ENCODE data around the gene SGMS2. TPM values are rescaled to one million over a fixed set of nuclear protein-coding genes. Genes with fewer than 3 reads are reported as not detected.

Gene SGMS2
- polyA plus RNA-seq, 3 donors: 10.0 to 16.9 (median 13.2) TPM

GRCh38 chr4:107935246-107935645 is 110.5 kb downstream of the SGMS2 start:
- DNase-seq (ENCODE audit: extremely low read depth in 1 of 11, low read depth in 9 of 11, low spot score in 4 of 11): no peak

GRCh38 chr4:107937040-107937439 is 112.3 kb downstream of the SGMS2 start:
- no peak for DNase-seq (ENCODE audit: extremely low read depth in 1 of 11, low read depth in 9 of 11, low spot score in 4 of 11)

- no peak for DNase-seq (ENCODE audit: extremely low read depth in 1 of 11, low read depth in 9 of 11, low spot score in 4 of 11)
These were observed 114.6 kb downstream of the SGMS2 start for GRCh38 chr4:107939307-107939706.

GRCh38 chr4:107945809-107946208 is 121.1 kb downstream of the SGMS2 start:
- DNase-seq (ENCODE audit: extremely low read depth in 1 of 11, low read depth in 9 of 11, low spot score in 4 of 11): no peak

- no peak for DNase-seq (ENCODE audit: extremely low read depth in 1 of 11, low read depth in 9 of 11, low spot score in 4 of 11)
These were observed 126.2 kb downstream of the SGMS2 start for GRCh38 chr4:107950746-107951540.

GRCh38 chr4:107951551-107951950 is 126.8 kb downstream of the SGMS2 start:
- DNase-seq (ENCODE audit: extremely low read depth in 1 of 11, low read depth in 9 of 11, low spot score in 4 of 11): no peak

GRCh38 chr4:107956011-107956410 is 131.3 kb downstream of the SGMS2 start:
- no peak for DNase-seq (ENCODE audit: extremely low read depth in 1 of 11, low read depth in 9 of 11, low spot score in 4 of 11)

Other genes starting within 250 kb of the SGMS2 start
- gene PAPSS1, start 104.7 kb upstream of the SGMS2 start, polyA plus RNA-seq (ENCODE audit: insufficient read length in 3 of 3): 10 to 100 TPM; 75.1 to 94.3 (median 82.9) TPM
- 1 to 10 TPM; 4.4 to 5.6 (median 4.6) TPM for gene CYP2U1, start 106.6 kb downstream of the SGMS2 start, polyA plus RNA-seq (ENCODE audit: insufficient read length in 3 of 3)
- 100 to 1,000 TPM in 1 of 3 donors, 10 to 100 TPM in 2; 88.2 to 101 (median 97.1) TPM for gene HADH, start 165.0 kb downstream of the SGMS2 start, polyA plus RNA-seq (ENCODE audit: insufficient read length in 3 of 3)